ENCODE data around the gene SNRNP27. TPM values are rescaled to one million over a fixed set of nuclear protein-coding genes. Genes with fewer than 3 reads are reported as not detected.

The SNRNP27 gene
- total and polyA plus RNA-seq, 2 donors (not counting 1 experiment from before 2014, with no cell fraction given): 38.8 to 62.9 TPM

- H3K36me3 ChIP-seq (ENCODE audit: control insufficient read depth, insufficient read depth, low read length): no peaks in the 10 kb centered on the region
- DNase-seq (ENCODE audit: low read depth in 2 of 2): peak in 1 of 2 donors; percentile 86
- no peak overlapping the region for H3K27ac ChIP-seq (ENCODE audit: insufficient read depth, low read length)
- H4K20me1 ChIP-seq (ENCODE audit: control insufficient read depth, extremely low read depth, insufficient read depth, low read length): no peaks in the 10 kb centered on the region
- H3K4me1 ChIP-seq (ENCODE audit: control insufficient read depth, extremely low read depth, insufficient read depth, low read length): no peaks in the 10 kb centered on the region
- no peak overlapping the region for H3K4me3 ChIP-seq (replicated peaks in 1 of 4; ENCODE audit: control extremely low read depth in 1 of 4, insufficient read depth in 1 of 4, low read depth in 3 of 4, low read length in 4 of 4)
- no peaks in the 10 kb centered on the region for H3K79me2 ChIP-seq (ENCODE audit: control insufficient read depth, insufficient read depth, low read length)
- H3K9me3 ChIP-seq (ENCODE audit: control insufficient read depth, insufficient read depth, low read depth, low read length): no peaks in the 10 kb centered on the region
- no peak for TF ChIP-seq EZH2 (IDR thresholded peaks at IDR 0.05; ENCODE audit: low read length, missing control alignments)
- no peak for TF ChIP-seq CTCF (conservative IDR thresholded peaks at IDR 0.05 in 1 of 2, IDR thresholded peaks at IDR 0.05 in 1 of 2; ENCODE audit: low read depth in 1 of 2, low read length in 2 of 2)
- H3K9ac ChIP-seq (ENCODE audit: insufficient read depth, low read length): no peak overlapping the region
- H2AFZ ChIP-seq (ENCODE audit: low read length): no peak overlapping the region
- H3K27me3 ChIP-seq (ENCODE audit: control insufficient read depth, insufficient read depth, low read length): no peaks in the 10 kb centered on the region
- H3K4me2 ChIP-seq (ENCODE audit: extremely low read depth, insufficient read depth, low read length): no peak overlapping the region
Observed at GRCh38 chr2:69926849-69927515, 33.2 kb downstream of the SNRNP27 start.

GRCh38 chr2:69931832-69932595, 38.3 kb downstream of the SNRNP27 start:
- no peak overlapping the region for H2AFZ ChIP-seq (ENCODE audit: low read length)
- H3K27ac ChIP-seq (ENCODE audit: insufficient read depth, low read length): no peak overlapping the region

More at GRCh38 chr2:69931832-69932595, 38.3 kb downstream of the SNRNP27 start:
- Histone ChIP-seq H3K79me2 (ENCODE audit: control insufficient read depth, insufficient read depth, low read length) (no peaks in the 10 kb centered on the region), H3K4me1 (ENCODE audit: control insufficient read depth, extremely low read depth, insufficient read depth, low read length) (peaks cover 9% of the 10 kb centered on the region), H3K4me3 (replicated peaks in 1 of 4; ENCODE audit: control extremely low read depth in 1 of 4, insufficient read depth in 1 of 4, low read depth in 3 of 4, low read length in 4 of 4) (no peak overlapping the region), H4K20me1 (ENCODE audit: control insufficient read depth, extremely low read depth, insufficient read depth, low read length) (no peaks in the 10 kb centered on the region), H3K9me3 (ENCODE audit: control insufficient read depth, insufficient read depth, low read depth, low read length) (no peaks in the 10 kb centered on the region), H3K9ac (ENCODE audit: insufficient read depth, low read length) (no peak overlapping the region), H3K27me3 (ENCODE audit: control insufficient read depth, insufficient read depth, low read length) (no peaks in the 10 kb centered on the region), H3K36me3 (ENCODE audit: control insufficient read depth, insufficient read depth, low read length) (peaks cover 1% of the 10 kb centered on the region), H3K4me2 (ENCODE audit: extremely low read depth, insufficient read depth, low read length) (no peak overlapping the region)
- no peak for TF ChIP-seq EZH2 (IDR thresholded peaks at IDR 0.05; ENCODE audit: low read length, missing control alignments)
- no peak for TF ChIP-seq CTCF (conservative IDR thresholded peaks at IDR 0.05 in 1 of 2, IDR thresholded peaks at IDR 0.05 in 1 of 2; ENCODE audit: low read depth in 1 of 2, low read length in 2 of 2)
- DNase-seq (ENCODE audit: low read depth in 2 of 2): no peak
